Central memory CD8-positive, alpha-beta T cell (primary cell): ENCODE data around the gene SLC6A1.

Experiments
- ATAC-seq: fragments of 150-1000 bp; cut with Tn5 transposase; replicated peaks from 2 replicates; pipeline ENCODE4 v1.10.0; 2022; ENCODE audit warnings: mild to moderate bottlenecking, moderate FRiP score, moderate number of reproducible peaks; ENCODE audit not compliant: poor library complexity, severe bottlenecking; ENCODE audit errors: extremely low read depth
- DNase-seq, 2 donors: peaks; one replicate each; pipeline ENCODE4 v3.0.0; 2021; ENCODE audit warnings: low spot score in 2 of 2
- H3K27ac Mint-ChIP-seq: one replicate; pipeline ENCODE4 v1.8.0; 2022; ENCODE audit warnings: low read depth, mild to moderate bottlenecking, moderate library complexity, mixed read lengths
- H3K27me3 Mint-ChIP-seq: one replicate; pipeline ENCODE4 v1.8.0; 2022; ENCODE audit warnings: mixed read lengths
- H3K36me3 Mint-ChIP-seq: one replicate; pipeline ENCODE4 v1.8.0; 2022; ENCODE audit warnings: mild to moderate bottlenecking, moderate library complexity, mixed read lengths; ENCODE audit not compliant: insufficient read depth
- H3K4me1 Mint-ChIP-seq: one replicate; pipeline ENCODE4 v1.8.0; 2022; ENCODE audit warnings: mixed read lengths
- H3K4me3 Mint-ChIP-seq: one replicate; pipeline ENCODE4 v1.8.0; 2022; ENCODE audit warnings: mild to moderate bottlenecking, moderate library complexity, mixed read lengths
- H3K9me3 Mint-ChIP-seq: one replicate; pipeline ENCODE4 v1.8.0; 2022; ENCODE audit warnings: mixed read lengths

The SLC6A1 gene

DNA sequence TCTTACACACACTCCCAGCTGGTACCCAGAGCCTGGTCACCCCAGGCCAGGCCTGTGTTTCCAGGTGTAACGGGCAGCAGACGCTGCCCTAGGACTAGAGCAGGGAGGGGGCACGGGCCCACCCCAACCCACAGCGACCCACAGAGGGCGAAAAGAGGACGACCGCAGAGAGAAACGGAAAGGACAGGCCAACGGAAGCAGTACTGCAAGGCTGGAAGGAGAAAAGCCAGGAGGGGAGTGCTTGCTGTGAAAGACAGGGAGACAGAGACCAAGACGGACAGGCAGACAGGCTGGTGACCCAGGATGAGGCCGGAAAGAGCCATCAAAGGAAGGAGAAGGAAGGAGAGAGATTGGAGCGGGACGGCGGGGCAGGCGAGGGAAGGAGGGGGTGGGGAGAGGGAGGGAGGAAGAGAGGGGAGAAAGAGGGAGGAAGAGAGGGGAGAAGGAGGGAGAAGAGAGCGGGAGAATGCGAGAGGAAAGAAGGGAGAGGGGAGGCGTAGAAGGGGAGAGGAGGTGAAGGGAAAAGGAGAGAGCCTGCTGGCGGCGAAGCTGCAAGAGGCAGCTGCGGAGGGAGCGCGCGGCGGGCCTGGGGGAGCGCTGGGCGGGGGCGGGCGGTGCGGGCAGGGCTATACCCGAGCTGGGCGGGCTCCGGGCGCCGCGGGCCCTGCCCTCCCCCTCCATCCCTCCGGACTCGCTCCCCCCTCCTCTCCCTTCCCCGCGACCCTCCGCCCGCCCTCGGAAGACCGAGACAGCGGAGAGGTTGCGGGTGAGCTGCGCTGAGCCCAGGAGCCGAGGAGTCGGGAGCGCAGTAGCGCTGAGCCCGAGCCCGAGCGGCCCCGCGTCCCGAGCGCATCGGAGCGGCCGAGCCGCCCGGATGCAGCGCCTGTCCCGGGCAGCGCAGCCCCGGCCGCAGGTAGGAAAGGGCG lies at the start of gene SLC6A1:
Gene SLC6A1, plus strand, starts transcription at position 732 of the 926 bp plus-strand sequence. CDS start 24,464 bp downstream, outside the sequence.
- Mint-ChIP-seq H3K27me3 (peaks cover 84% of the 10 kb centered on the region), H3K4me1 (peaks cover 6% of the 10 kb centered on the region), H3K36me3 (no peaks in the 10 kb centered on the region), H3K4me3 (peak within 1 kb of the TSS; percentile 56), H3K27ac (no peak within 1 kb of the TSS), H3K9me3 (no peaks in the 10 kb centered on the region)
- ATAC-seq = no peak
- no peak for DNase-seq

GRCh38 chr3:10944866-10945265 lies 47.7 kb upstream of the SLC6A1 start:
- DNase-seq (no peak), ATAC-seq (no peak)
- Mint-ChIP-seq H3K36me3 (no peaks in the 10 kb centered on the region), H3K4me1 (no peaks in the 10 kb centered on the region), H3K27me3 (peaks cover 45% of the 10 kb centered on the region), H3K4me3 (no peak overlapping the region), H3K9me3 (no peaks in the 10 kb centered on the region), H3K27ac (no peak overlapping the region)

DNA sequence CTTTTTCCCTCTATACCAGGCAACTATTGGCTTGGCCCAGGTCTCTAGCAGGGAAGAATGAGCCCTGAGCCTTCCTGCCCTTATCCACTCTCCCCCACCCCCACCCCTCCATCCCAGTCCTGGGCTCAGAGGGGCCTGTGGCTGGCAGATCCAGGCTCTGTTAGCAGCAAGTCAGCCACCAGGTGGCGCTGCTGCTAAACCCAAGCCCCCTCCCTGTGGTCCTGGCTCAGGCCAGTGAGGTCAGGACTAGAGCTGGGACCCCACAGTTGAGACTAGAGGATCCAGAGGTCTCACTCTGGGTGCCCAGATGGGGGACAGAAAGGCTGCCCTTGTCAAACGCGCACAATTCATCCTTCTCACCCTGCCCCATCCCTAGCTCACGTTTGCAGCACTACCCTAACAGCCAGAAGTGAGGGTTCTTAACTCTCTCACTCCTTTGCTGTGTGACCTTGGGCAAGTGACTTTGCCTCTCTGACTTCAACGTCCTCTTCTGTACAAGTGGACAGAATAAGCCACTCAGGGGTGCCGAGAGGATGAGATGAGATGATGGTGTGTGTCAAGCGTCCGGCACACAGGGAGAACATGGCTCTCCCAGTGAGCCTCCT lies 46.8 kb upstream of the SLC6A1 start:
- Mint-ChIP-seq H3K27me3 (peaks cover 47% of the 10 kb centered on the region), H3K36me3 (no peaks in the 10 kb centered on the region), H3K4me1 (no peaks in the 10 kb centered on the region), H3K4me3 (no peak overlapping the region), H3K9me3 (no peaks in the 10 kb centered on the region), H3K27ac (no peak overlapping the region)
- peak in 1 of 2 donors; percentile 25 for DNase-seq
- ATAC-seq = peak; percentile 40

GRCh38 chr3:10946526-10946925 lies 46.0 kb upstream of the SLC6A1 start:
- Mint-ChIP-seq H3K4me1 (no peaks in the 10 kb centered on the region), H3K4me3 (no peak overlapping the region), H3K36me3 (no peaks in the 10 kb centered on the region), H3K27ac (no peak overlapping the region), H3K27me3 (peaks cover 51% of the 10 kb centered on the region), H3K9me3 (no peaks in the 10 kb centered on the region)
- no peak for ATAC-seq
- DNase-seq = no peak

DNA sequence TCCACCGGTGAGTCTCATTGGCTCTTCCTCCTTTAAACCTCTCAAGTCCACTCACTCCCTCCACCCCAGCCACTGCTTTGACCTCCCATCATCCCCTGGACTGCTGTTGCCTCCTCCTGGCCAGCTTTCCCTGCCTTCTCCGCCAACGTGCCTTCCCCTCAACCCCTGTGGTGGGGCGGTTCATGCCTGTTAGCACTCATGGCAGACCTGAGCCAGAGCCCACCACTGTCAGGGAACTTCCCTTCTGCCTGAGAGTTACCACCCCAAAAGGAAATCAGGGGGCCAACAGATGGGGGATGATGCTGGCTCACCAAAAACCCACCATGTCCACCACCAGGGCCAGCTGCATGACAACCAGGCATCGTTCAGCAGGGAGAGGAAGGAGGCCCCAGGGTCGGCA lies 44.2 kb upstream of the SLC6A1 start:
- ATAC-seq (no peak), DNase-seq (no peak)
- H3K9me3 Mint-ChIP-seq = no peaks in the 10 kb centered on the region

DNA sequence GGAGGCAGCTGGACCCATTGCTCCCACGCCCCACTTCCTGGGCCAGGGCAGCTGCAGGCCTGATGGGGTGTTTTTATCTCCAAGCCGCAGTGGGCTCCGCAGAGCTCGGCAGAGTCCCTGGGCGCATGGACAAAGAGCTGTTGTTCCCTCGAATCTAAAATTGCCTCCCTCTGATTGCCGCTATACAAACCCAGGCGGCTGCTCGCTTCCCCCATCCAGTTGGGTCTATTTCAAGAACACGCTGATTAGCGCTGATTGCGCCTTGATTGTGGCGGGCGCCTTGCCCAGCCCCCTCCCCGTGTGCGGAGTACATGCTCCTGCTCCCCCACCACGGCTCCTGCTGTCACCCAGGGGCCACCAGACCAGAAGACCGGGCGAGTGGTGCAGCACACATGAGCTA lies 43.4 kb upstream of the SLC6A1 start:
- DNase-seq = no peak
- H3K9me3 Mint-ChIP-seq = no peaks in the 10 kb centered on the region
- H3K27me3 Mint-ChIP-seq = peaks cover 32% of the 10 kb centered on the region
- H3K4me1 Mint-ChIP-seq = no peaks in the 10 kb centered on the region
- ATAC-seq = no peak
- H3K4me3 Mint-ChIP-seq = no peak overlapping the region
- no peaks in the 10 kb centered on the region for H3K36me3 Mint-ChIP-seq
- no peak overlapping the region for H3K27ac Mint-ChIP-seq

More for the DNA sequence above, 44.2 kb upstream of the SLC6A1 start:
- H3K4me1 Mint-ChIP-seq = no peaks in the 10 kb centered on the region
- no peak overlapping the region for H3K27ac Mint-ChIP-seq
- no peak overlapping the region for H3K4me3 Mint-ChIP-seq
- H3K27me3 Mint-ChIP-seq = peaks cover 35% of the 10 kb centered on the region
- no peaks in the 10 kb centered on the region for H3K36me3 Mint-ChIP-seq

GRCh38 chr3:10950476-10951294 lies 41.9 kb upstream of the SLC6A1 start:
- H3K27me3 Mint-ChIP-seq = peaks cover 27% of the 10 kb centered on the region
- H3K9me3 Mint-ChIP-seq = no peaks in the 10 kb centered on the region
- H3K4me3 Mint-ChIP-seq = no peak overlapping the region
- no peaks in the 10 kb centered on the region for H3K4me1 Mint-ChIP-seq
- no peak overlapping the region for H3K27ac Mint-ChIP-seq
- ATAC-seq (no peak), DNase-seq (no peak)
- H3K36me3 Mint-ChIP-seq = peaks cover 2% of the 10 kb centered on the region

DNA sequence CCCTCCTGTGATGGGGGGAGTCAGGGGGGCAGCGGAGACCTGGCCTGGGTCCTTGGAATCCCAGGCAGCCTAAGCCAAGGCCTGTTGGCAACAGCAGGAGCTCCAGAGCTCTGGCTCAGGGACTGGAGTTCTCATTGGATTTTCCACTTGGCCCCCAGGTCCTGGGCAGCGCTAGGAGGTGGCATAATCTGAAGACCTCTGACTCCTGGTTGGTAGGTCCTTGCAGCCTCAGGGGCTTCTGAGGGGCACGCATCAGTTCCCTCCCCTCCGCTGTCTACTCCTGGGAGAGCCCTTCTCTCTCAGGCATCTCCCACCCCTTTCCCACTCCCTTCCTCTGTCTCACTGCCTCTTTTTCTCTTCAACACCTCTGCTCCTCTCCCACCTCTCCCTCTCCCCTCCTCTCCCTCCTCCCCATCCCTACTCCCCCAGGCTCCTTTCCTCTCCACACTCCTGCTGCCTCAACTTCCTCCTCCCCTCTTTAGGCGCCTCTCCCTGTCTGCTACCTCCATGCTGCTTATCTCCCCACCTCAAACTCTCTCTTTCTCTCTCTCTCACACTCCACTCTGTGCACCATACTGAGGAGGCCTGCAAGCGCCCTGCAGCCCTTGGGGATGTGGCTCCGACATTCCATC lies 41.1 kb upstream of the SLC6A1 start:
- Mint-ChIP-seq H3K27me3 (peaks cover 32% of the 10 kb centered on the region), H3K27ac (no peak overlapping the region), H3K9me3 (no peaks in the 10 kb centered on the region), H3K4me3 (no peak overlapping the region), H3K36me3 (peaks cover 2% of the 10 kb centered on the region), H3K4me1 (no peaks in the 10 kb centered on the region)
- ATAC-seq = no peak
- no peak for DNase-seq

DNA sequence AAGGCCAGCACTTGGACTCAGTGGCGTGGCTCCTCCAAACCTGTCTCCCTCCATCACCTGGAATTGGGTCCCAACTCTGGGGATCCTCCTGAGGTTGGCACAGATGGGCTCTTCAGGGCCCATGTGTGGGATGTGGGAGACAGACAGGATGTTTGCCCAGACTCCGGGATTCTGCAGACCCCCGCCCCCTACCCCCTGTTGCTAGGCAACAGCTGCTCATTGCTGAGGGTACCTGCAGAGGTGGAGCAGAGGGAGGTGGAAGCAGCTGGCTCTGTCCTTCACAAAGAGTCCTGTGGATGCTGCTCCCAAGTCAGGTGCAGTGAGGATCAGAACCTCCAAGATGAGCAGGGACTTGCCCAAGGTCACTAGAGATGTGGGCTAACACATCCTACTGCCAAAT lies 40.0 kb upstream of the SLC6A1 start:
- no peak for ATAC-seq
- H3K36me3 Mint-ChIP-seq = peaks cover 2% of the 10 kb centered on the region
- no peak overlapping the region for H3K4me3 Mint-ChIP-seq
- DNase-seq = no peak
- H3K4me1 Mint-ChIP-seq = no peaks in the 10 kb centered on the region
- no peak overlapping the region for H3K27ac Mint-ChIP-seq
- peaks cover 32% of the 10 kb centered on the region for H3K27me3 Mint-ChIP-seq
- H3K9me3 Mint-ChIP-seq = no peaks in the 10 kb centered on the region

GRCh38 chr3:10954740-10955139 lies 37.8 kb upstream of the SLC6A1 start:
- peaks cover 32% of the 10 kb centered on the region for H3K27me3 Mint-ChIP-seq
- ATAC-seq = no peak
- no peaks in the 10 kb centered on the region for H3K4me1 Mint-ChIP-seq
- H3K9me3 Mint-ChIP-seq = no peaks in the 10 kb centered on the region
- no peak for DNase-seq
- H3K36me3 Mint-ChIP-seq = peaks cover 2% of the 10 kb centered on the region
- no peak overlapping the region for H3K27ac Mint-ChIP-seq
- H3K4me3 Mint-ChIP-seq = no peak overlapping the region

DNA sequence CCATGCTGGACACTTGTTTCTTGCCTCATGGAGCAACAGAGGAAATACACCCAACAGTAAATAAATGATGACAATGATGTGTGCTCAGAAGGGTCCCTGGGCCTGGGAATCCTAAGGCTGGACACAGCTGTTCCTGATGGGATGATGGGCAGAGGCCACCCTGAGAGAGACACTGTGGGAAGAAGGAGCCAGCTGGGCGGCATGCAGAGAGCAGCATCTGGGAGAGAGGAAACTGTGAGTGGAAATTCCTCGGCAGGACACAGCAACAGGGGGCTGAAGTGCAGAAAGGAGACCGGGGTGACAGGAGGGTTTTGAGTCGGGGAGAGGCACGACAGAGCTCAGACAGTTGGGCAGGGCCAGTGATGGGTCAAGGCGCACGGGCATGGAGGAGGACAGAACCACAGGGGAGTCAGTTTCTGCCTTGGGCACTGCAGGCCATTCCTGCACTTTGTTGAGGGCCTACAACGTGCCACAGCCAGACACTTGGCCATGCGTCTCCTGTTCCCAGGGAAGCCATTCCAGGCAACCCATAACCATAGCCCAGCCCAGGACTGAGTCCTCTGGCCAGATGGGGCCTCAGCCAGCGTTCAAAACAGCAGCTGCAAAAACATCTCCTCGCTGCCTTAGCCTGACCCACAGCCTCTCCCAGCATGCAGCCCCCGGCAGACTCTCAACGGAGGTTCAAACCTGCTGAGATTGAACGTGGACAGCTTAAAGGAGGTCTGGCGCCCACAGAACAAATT lies 36.7 kb upstream of the SLC6A1 start:
- Mint-ChIP-seq H3K4me3 (no peak overlapping the region), H3K4me1 (no peaks in the 10 kb centered on the region), H3K27me3 (peaks cover 32% of the 10 kb centered on the region), H3K9me3 (no peaks in the 10 kb centered on the region), H3K27ac (no peak overlapping the region), H3K36me3 (peaks cover 2% of the 10 kb centered on the region)
- ATAC-seq (no peak), DNase-seq (no peak)

GRCh38 chr3:10956531-10956930 lies 36.0 kb upstream of the SLC6A1 start:
- Mint-ChIP-seq H3K36me3 (peaks cover 2% of the 10 kb centered on the region), H3K4me1 (no peaks in the 10 kb centered on the region), H3K27ac (no peak overlapping the region), H3K27me3 (peaks cover 27% of the 10 kb centered on the region), H3K4me3 (no peak overlapping the region), H3K9me3 (no peaks in the 10 kb centered on the region)
- ATAC-seq = no peak
- DNase-seq = no peak
